Glutamatergic neuron (in vitro differentiated cells): ENCODE measurements around the gene HIPK3. TPM values are rescaled to one million over a fixed set of nuclear protein-coding genes. Genes with fewer than 3 reads are reported as not detected.

Source experiments
- DNase-seq: peaks from one replicate; pipeline ENCODE4 v3.0.0; 2022
- H3K27ac Mint-ChIP-seq: one replicate; pipeline ENCODE4 v1.8.0; 2020; ENCODE audit warnings: mild to moderate bottlenecking, mixed read lengths, inconsistent platforms; ENCODE audit not compliant: unreplicated experiment
- H3K27me3 Mint-ChIP-seq: one replicate; pipeline ENCODE4 v1.8.0; 2020; ENCODE audit warnings: mild to moderate bottlenecking, moderate library complexity, mixed read lengths, inconsistent platforms; ENCODE audit not compliant: unreplicated experiment
- H3K36me3 Mint-ChIP-seq: one replicate; pipeline ENCODE4 v1.8.0; 2020; ENCODE audit warnings: mild to moderate bottlenecking, mixed read lengths, inconsistent platforms; ENCODE audit not compliant: unreplicated experiment
- H3K4me1 Mint-ChIP-seq: one replicate; pipeline ENCODE4 v1.8.0; 2020; ENCODE audit warnings: mild to moderate bottlenecking, low read depth, mixed read lengths, inconsistent platforms; ENCODE audit not compliant: unreplicated experiment
- H3K4me3 Mint-ChIP-seq: one replicate; pipeline ENCODE4 v1.8.0; 2020; ENCODE audit warnings: mild to moderate bottlenecking, mixed read lengths, inconsistent platforms; ENCODE audit not compliant: unreplicated experiment
- H3K9me3 Mint-ChIP-seq: one replicate; pipeline ENCODE4 v1.8.0; 2020; ENCODE audit warnings: mild to moderate bottlenecking, moderate library complexity, mixed read lengths, inconsistent platforms; ENCODE audit not compliant: unreplicated experiment
- total RNA-seq: library from RNA; stranded (reverse); fragmentation: NEBNext Ultra II Directional; extraction: Animal tissue kit (Norgen Biotek cat#: 25700); gene quantifications from one replicate; pipeline ENCODE4 v1.2.1, GENCODE V29; 2021; ENCODE audit not compliant: unreplicated experiment
- TF ChIP-seq, protein P1 (sequence below): fragments of 200-600 bp; sonication (generic); IDR thresholded peaks from one replicate; pipeline ENCODE4 v1.5.0; 2021; ENCODE audit not compliant: partially characterized antibody, unreplicated experiment

HIPK3 gene
- total RNA-seq, 1 donor from 2014 or later = 56.5 TPM

DNA sequence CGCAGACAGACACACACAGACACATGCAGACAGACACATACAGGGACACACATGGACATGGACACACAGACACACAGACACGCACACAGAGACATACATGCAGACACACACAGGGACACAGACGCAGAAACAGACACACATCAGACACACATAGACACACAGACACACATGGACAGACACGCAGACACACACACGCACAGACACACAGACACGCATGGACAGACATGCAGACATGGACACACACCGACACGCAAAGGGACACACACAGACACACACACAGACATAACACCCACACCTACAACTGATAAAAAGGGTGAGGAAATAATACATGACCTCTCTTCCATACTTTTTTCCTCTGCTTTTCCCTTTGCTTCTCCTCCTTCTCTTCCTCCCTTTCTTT, 146.2 kb downstream of the HIPK3 start:
- Mint-ChIP-seq H3K27me3 (no peaks in the 10 kb centered on the region), H3K4me1 (peaks cover 19% of the 10 kb centered on the region), H3K9me3 (peaks cover 14% of the 10 kb centered on the region), H3K27ac (no peak overlapping the region), H3K36me3 (peaks cover 5% of the 10 kb centered on the region), H3K4me3 (no peak overlapping the region)
- no peak for DNase-seq
- TF ChIP-seq, protein P1, sequence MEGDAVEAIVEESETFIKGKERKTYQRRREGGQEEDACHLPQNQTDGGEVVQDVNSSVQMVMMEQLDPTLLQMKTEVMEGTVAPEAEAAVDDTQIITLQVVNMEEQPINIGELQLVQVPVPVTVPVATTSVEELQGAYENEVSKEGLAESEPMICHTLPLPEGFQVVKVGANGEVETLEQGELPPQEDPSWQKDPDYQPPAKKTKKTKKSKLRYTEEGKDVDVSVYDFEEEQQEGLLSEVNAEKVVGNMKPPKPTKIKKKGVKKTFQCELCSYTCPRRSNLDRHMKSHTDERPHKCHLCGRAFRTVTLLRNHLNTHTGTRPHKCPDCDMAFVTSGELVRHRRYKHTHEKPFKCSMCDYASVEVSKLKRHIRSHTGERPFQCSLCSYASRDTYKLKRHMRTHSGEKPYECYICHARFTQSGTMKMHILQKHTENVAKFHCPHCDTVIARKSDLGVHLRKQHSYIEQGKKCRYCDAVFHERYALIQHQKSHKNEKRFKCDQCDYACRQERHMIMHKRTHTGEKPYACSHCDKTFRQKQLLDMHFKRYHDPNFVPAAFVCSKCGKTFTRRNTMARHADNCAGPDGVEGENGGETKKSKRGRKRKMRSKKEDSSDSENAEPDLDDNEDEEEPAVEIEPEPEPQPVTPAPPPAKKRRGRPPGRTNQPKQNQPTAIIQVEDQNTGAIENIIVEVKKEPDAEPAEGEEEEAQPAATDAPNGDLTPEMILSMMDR = no peak

DNA sequence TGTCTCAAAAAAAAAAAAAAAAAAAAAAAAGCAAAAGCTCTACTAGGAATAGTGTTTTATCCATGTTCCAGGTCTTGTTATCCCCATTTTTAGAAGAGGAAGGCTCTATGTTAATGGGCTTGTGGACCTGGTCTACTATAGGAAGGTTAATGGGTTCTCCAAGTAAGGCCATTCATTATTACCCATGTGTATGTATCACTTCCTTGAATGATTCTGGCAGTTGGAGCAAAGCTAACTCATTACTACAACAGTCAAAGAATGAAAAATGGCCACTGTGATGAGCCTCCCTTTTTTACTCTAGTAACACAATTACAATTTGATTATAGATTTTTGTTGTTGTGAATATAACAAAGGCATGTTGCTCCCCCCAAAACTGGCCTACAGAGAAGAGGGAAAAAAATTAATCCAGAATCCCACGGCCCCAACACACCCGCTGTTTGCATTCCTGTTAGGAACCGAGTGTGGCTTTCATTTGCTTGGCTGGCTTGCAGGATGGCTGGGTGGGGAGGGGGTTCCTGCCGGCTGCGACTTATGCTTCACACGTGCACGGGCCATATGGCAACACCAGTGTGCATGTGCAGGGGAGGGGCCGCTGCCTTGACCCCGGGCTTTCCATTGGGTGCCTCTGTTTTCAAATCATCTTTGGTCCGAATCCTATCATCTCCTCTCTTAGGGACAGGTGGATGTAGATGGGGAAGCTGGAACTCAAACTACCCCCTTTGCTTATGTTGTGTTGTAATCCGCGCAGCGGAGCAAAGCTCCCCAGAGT, 148.8 kb downstream of the HIPK3 start:
- H3K27ac Mint-ChIP-seq = peak overlapping the region; percentile 53
- H3K27me3 Mint-ChIP-seq = peaks cover 3% of the 10 kb centered on the region
- H3K4me1 Mint-ChIP-seq = peaks cover 19% of the 10 kb centered on the region
- DNase-seq = peak; percentile 35
- H3K9me3 Mint-ChIP-seq = peaks cover 14% of the 10 kb centered on the region
- TF ChIP-seq, protein P1 = no peak
- H3K36me3 Mint-ChIP-seq = peaks cover 5% of the 10 kb centered on the region
- H3K4me3 Mint-ChIP-seq = no peak overlapping the region

Other genes with a start within 250 kb of the HIPK3 start
- gene DEPDC7, start 241.5 kb upstream of the HIPK3 start, total RNA-seq = 28.7 TPM
- 42.0 TPM for gene TCP11L1, start 217.8 kb upstream of the HIPK3 start, total RNA-seq
- gene CSTF3, start 95.9 kb upstream of the HIPK3 start, total RNA-seq = 45.3 TPM
- 3.5 TPM for gene KIAA1549L, start 118.7 kb downstream of the HIPK3 start, total RNA-seq